ENCODE data around the gene XIRP1.

XIRP1 gene

GRCh38 chr3:39158148-39158715 lies 34.2 kb downstream of the XIRP1 start:
- no peak for FAIRE-seq

GRCh38 chr3:39157359-39157758 lies 35.0 kb downstream of the XIRP1 start:
- FAIRE-seq, result no peak

DNA sequence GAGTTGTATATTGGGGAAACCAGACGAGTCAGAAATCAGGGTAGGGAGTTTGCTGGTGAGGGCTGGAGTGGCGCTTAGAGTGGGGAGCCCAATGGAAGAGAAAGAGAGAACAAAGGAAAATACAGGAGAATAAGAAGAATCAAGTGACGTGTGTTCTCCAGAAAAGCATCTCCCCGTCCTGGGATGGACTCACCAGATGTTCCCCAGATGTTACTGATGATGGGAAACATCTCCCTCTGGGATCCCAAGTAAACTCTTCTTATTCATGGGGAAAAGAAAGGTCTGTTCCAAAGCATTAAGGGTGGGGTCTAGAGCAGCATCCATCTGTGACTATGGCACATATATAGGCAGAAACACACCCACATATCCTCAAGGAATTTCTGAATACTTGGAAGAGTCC lies 36.0 kb downstream of the XIRP1 start:
- no peak for FAIRE-seq

- FAIRE-seq, result no peak
Measured at GRCh38 chr3:39154280-39155021, 37.9 kb downstream of the XIRP1 start.

- FAIRE-seq, result no peak
Measured at GRCh38 chr3:39153977-39154279, 38.5 kb downstream of the XIRP1 start.

- no peak for FAIRE-seq
Measured at GRCh38 chr3:39150803-39151631, 41.4 kb downstream of the XIRP1 start.

DNA sequence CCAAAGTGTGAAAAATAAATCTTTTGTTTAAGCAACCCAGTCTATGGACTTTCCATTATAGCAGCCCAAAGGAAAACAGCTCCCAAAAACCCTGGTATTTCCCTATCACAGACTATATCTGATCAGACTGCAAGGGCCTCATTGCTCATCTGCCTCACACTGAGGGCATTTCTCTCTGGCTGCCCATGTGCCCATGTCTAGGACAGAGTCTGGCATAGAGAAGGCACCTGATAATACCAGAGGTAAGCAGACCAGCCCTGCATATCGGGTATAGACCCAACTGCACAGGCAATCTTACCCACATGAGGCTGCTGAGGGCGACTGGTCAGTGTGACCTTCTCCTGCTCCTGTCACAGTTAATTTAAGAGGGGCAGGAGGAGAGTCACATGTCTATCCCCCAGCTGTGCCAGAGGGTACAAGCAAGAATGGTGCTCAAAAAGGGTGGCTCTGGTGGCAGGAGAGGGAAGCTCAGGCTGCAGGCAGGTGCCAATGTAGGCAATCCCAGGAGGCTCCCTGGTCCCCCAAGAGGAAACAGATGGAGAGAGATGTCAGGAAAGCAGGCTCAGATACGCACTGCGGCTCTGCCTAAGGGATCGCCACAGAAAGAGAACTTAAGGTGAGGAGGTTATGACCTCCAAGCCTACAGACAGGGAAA lies 42.1 kb downstream of the XIRP1 start:
- FAIRE-seq, result no peak

GRCh38 chr3:39149498-39150147 lies 42.8 kb downstream of the XIRP1 start:
- FAIRE-seq, result no peak

GRCh38 chr3:39149059-39149455 lies 43.3 kb downstream of the XIRP1 start:
- no peak for FAIRE-seq

DNA sequence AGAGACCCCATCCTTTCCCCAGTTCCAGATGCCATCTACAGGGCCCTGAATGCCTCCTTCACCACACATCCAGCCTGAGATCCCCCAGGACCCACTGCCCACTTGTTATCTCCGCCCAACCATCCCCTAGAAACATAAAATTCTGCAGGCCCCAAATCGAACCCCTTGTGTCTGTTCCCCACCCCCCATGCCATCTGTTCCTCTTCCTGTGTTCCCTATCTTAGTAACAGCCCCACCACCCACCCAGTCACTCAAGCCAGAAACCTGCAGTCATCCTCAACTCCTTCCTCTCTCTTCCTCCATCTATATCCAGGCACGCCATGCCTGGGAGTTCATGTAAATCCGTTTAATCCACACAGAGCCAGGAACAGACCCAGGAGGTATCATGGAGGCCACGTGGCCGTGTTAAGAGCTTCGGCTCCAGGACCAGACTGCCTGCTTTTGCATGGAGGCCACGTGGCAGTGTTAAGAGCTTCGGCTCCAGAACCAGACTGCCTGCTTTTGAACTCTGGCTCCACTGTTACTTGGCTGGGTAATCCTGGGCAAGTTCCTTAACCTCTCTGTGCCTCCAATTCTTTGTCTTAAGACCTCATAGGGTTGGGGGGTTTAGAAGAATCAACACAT lies 43.8 kb downstream of the XIRP1 start:
- no peak for FAIRE-seq

- no peak for FAIRE-seq
Measured at GRCh38 chr3:39147711-39148434, 44.5 kb downstream of the XIRP1 start.

DNA sequence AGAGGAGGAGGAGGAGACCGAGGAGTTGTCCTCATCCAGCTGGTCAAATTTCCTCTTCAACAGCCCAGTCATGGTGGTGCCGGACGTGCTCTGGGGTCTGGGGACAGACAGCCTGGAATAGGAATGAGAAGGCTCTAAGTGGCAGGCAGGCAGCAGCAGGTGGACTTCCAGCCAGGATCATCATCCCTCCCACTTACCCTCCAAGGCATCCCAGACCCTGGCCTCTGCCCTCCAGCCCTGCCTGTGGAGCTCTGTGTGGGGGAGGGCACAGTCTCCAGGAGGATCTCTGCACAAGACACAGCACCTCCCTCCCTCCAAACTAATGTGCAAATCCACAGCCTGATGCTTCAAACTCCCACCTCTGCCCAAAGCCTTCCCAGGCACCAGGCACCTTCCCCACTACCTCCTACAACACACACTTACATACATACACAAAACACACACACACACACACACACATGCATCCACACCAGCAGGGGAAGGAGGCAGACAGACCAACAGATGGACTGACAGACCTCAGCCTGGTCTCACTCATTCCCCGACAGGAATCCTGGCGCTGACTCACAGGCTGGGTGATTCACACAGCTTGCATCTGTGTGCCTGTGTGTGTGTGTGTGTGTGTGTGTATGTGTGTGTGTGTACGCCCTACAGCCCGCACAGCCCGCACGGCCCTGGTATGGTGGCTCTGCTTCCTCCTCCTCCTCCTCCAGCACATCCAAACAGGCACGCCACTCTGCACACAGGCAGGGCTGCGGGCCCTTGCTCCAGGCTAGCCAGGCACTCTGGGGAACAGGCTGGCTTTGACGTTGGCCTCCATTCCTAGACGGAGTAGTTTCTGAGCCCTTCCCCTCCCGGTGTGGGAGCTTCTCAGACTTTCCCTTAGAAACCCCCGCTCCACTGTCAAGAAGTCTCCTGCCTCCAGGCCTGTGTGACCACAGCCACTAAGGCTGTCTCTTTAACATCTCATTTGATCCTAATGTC lies 45.5 kb downstream of the XIRP1 start:
- no peak for FAIRE-seq

- no peak for FAIRE-seq
Measured at GRCh38 chr3:39146083-39146501, 46.3 kb downstream of the XIRP1 start.

- FAIRE-seq, result no peak
Measured at GRCh38 chr3:39144748-39145380, 47.5 kb downstream of the XIRP1 start.

- FAIRE-seq, result no peak
Measured at GRCh38 chr3:39144095-39144747, 48.2 kb downstream of the XIRP1 start.

DNA sequence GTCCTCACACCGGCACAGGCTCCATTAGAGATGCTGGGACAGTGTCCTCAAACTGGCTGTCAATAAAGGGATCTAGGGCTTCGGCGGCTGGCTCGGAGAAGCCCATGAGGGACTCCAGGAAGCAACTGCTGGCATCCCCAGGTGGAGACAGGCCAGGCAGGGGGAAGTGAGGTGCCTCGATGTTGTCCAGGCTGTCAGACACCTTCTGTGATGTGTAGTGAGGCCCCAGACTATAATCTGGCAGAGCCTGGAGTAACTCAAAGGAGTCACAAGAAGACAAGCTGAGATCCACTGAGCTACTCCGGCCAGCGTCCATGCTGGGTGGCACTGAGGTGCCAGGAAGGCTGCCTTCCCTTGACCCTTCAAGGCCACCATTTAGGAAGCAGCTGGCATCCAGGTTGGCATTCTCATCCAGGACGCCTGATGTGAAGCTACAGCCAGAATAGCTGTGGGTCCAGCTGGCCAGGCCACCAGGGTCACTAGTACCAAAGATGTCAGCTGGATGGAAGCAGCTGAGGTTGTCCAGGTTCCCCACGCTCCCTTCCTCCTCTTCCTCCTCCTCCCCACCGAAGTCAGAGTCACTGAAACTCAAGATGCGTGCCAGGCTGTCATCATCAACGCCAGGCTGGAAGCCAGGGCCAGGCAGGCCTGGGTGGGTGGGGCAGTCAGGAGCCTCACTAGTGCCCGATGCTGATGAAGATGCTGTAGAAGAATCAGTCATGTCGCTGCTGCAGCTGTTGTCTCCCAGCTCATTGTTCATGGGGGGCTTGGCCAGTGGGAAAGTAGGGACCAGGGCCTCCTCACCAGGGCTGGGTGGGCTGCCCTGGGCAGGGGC lies 49.1 kb downstream of the XIRP1 start:
- no peak for FAIRE-seq

- FAIRE-seq, result no peak
Measured at GRCh38 chr3:39142067-39142466, 50.3 kb downstream of the XIRP1 start.

Measured in colon (tissue), 2 donors.